Stimulated activated CD4-positive, alpha-beta T cell treated with anti-CD3 and anti-CD28 coated beads, Interleukin-12 subunit alpha, Interleukin-12 subunit beta, amount 100 ng/mL, for 48 hours (primary cell): ENCODE data around the gene MTAP.

ENCODE experiments used
- DNase-seq, 3 donors: peaks; one replicate each; pipeline ENCODE4 v3.0.0-alpha.2; 2020; ENCODE audit warnings: low read depth in 2 of 3, low spot score in 1 of 3

Gene MTAP

DNA sequence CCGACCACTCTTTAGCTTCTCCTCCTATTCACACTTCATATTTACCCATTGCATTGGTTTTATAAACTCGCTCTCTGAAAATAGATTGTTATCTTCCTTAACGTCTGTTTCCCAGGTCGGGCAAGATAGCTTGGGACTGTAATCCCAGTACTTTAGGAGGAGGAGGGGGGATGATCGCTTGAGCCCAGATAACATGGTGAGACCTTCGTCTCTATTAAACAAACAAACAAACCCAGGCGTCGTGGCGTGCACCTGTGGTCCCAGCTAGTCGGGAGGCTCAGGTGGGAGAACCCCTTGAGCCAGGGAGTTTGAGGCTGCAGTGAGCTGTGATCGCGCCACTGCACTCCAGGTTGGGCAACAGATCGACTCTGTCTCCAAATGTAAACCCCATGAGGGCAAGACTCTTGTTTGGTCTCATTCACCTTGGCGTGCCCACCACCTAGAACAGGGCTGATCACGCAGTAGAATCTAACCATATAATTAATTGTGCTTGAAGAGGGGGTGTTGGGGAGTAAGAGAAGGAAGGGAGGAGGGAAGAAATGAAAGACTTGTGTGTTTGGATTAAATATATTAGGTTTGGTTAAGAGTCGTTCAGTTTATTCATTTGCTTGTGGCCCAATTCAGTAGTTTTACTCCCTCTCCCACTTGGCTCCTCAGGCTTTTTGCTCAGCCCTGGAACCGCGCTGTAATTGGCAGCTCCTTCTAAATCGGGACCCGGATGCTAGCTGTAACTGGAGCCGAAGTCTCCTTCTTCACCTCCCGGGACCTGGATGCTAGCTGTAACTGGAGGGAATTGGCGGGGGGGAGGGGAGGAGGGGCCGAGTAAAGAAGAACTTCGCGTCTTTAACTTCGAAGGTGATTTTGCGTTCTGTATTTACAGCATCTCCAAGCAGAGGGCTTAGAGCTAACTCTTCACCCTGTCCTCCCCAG is 166.8 kb downstream of the MTAP start:
- DNase-seq, result no peak

GRCh38 chr9:21969951-21970799 is 167.7 kb downstream of the MTAP start:
- DNase-seq, result no peak

DNA sequence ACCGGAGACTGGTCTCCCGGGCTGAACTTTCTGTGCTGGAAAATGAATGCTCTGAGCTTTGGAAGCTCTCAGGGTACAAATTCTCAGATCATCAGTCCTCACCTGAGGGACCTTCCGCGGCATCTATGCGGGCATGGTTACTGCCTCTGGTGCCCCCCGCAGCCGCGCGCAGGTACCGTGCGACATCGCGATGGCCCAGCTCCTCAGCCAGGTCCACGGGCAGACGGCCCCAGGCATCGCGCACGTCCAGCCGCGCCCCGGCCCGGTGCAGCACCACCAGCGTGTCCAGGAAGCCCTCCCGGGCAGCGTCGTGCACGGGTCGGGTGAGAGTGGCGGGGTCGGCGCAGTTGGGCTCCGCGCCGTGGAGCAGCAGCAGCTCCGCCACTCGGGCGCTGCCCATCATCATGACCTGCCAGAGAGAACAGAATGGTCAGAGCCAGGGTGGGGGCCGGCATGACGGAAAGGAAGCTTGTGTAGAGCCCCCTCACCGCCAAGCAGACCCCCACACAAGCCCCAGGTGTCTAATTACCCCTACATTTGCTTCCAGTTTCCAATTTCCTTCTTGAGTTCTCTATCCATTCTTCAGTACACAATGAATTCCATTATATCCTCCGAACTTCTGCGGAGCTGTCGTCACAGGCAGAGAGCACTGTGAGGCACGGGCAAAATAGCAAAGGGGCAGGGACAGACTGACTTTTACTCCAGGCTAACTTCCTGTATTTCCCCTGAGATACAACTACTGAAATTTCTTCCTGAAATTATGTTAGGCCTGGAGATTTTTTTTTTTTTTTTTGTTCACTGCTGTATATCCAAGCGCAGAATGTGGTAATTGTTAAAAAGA is 168.6 kb downstream of the MTAP start:
- DNase-seq, result no peak

- no peak for DNase-seq
Measured at GRCh38 chr9:21972361-21972760, 169.9 kb downstream of the MTAP start.

- DNase-seq, result no peak
Measured at GRCh38 chr9:21974343-21974721, 171.9 kb downstream of the MTAP start.

- DNase-seq, result peak in 2 of 3 donors; percentile 30 to 37
Measured at GRCh38 chr9:21974722-21975409, 172.4 kb downstream of the MTAP start.

DNA sequence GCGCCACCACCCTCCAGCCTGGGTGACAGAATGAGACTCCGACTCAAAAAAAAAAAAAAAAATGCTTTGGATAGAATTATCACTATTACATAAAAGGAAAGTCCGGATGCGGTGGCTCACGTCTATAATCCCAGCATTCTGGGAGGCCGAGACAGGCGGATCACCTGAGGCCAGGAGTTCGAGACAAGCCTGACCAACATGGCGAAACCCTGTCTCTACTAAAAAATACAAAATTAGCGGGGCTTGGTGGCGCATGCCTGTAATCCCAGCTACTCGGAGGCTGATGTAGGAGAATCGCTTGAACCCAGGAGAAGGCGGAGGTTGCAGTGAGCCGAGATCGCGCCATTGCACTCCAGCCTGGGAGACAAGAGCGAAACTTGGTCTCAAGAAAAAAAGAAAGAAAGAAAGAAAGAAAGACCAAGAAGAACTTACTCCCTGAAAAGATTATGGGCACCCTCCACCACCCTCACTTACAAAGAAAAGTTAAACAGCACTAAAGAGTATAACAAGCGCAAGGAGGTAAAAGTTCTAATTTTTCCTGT is 174.0 kb downstream of the MTAP start:
- no peak for DNase-seq

DNA sequence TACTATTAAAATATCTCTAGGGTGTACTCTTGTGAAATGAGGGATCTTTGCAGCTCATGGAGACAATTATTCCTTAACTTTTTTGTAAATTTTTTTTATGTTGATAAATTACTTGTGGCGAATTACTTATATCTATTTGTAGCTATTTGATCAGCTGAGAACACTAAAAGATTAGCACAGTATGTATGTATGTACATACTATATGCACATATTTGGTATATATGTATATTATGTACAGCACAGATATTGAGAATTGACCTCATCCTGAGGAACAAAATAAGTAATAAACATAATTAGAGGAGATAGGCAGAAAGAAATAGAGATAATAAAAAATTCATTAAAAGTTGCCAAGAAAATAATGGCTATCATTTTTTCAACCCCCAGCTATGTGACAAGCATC is 180.0 kb downstream of the MTAP start:
- DNase-seq, result no peak

GRCh38 chr9:21982861-21983560 is 180.6 kb downstream of the MTAP start:
- no peak for DNase-seq

DNA sequence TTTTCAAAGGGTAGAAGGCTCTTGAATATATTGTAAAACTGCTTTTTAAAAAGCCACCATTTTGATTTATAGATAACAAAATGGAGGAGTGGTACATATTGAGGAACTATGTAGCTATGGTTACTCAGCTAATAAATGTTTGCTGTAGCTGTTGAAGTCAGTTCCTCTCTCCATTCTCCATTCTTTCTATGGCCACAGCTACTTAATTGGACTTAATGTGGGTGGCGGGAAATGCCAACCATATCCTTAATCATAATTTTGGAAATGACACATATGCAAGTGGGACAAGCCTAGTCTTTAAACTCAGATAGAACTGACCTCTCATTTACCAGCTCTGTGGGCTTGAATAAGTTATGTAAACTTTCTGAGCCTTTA is 181.1 kb downstream of the MTAP start:
- DNase-seq, result no peak

DNA sequence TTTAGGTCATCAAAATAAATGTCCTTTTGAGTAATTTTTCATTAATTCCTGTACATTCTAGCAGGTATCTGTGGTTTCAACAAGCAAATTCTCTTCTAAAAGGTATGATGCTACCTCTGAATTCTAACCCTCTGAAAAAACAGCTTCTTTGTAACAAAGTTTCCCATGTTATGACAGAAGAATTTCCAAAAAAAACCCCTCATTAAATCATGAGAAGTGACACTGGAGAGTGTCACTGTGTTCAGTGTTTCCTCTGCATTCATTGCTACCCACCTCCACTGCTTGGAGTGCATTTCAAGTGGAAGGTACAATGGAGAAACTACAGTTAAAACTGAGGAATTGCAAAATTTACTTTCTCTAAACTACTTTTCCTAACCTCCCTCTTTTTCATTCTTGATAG is 181.7 kb downstream of the MTAP start:
- DNase-seq, result no peak

- DNase-seq, result no peak
Measured at GRCh38 chr9:21985964-21986667, 183.7 kb downstream of the MTAP start.
